Heart left ventricle (tissue), 16 donors: ENCODE measurements around the gene RNF26. TPM values are rescaled to one million over a fixed set of nuclear protein-coding genes. Genes with fewer than 3 reads are reported as not detected.
A peak's percentile ranks its signal among the peaks of the same experiment; 100 is the strongest.

ENCODE experiments used
- ATAC-seq, 4 donors: fragments of 200-7000 bp; cut with Tn5 transposase; one replicate each; pipeline ENCODE4 v1.9.1; 2020 to 2022; ENCODE audit warnings: moderate library complexity in 4 of 4, mild to moderate bottlenecking in 3 of 4, moderate number of reproducible peaks in 1 of 4
- DNase-seq, 5 donors: peaks; one replicate each; pipeline ENCODE4 v3.0.0-alpha.2; 2020
- H3K27ac ChIP-seq, 12 donors: fragments of 200-600 bp; sonication (generic) in 4 of 12; one replicate each; pipeline versions ENCODE4 v1.5.0 to v1.8.0; 2016 to 2022; ENCODE audit warnings: mild to moderate bottlenecking in 2 of 12
- H3K27me3 ChIP-seq, 9 donors: fragments of 200-600 bp; sonication (generic) in 2 of 9; one replicate each; pipeline versions ENCODE4 v1.5.1 to v1.8.0; 2016 to 2022; ENCODE audit warnings: mild to moderate bottlenecking in 3 of 9
- H3K36me3 ChIP-seq, 9 donors: fragments of 200-600 bp; sonication (generic) in 2 of 9; one replicate each; pipeline versions ENCODE4 v1.5.0 to v1.8.0; 2018 to 2022; ENCODE audit warnings: mild to moderate bottlenecking in 2 of 9
- H3K4me1 ChIP-seq, 12 donors: fragments of 200-600 bp; sonication (generic) in 4 of 12; one replicate each; pipeline versions ENCODE4 v1.5.0 to v1.8.0; 2016 to 2022; ENCODE audit warnings: mild to moderate bottlenecking in 3 of 12
- H3K4me3 ChIP-seq, 12 donors: fragments of 200-600 bp; sonication (generic) in 4 of 12; one replicate each; pipeline versions ENCODE4 v1.5.0 to v1.8.0; 2017 to 2022; ENCODE audit warnings: mild to moderate bottlenecking in 9 of 12, moderate library complexity in 4 of 12
- H3K9me3 ChIP-seq, 12 donors: fragments of 200-600 bp; sonication (generic) in 4 of 12; one replicate each; pipeline versions ENCODE4 v1.5.0 to v1.8.0; 2016 to 2022; ENCODE audit warnings: mild to moderate bottlenecking in 1 of 12
- POLR2A ChIP-seq, 2 donors: fragments of 450-650 bp; IDR thresholded peaks; one replicate each; pipeline ENCODE4 v1.6.1; 2017; ENCODE audit warnings: antibody characterized with exemption in 2 of 2, mild to moderate bottlenecking in 2 of 2, moderate library complexity in 2 of 2
- WGBS, 4 donors: extraction: QIAGEN DNeasy Blood & Tissue Kit in 2 of 4; methylation state at CpG; one replicate each; pipeline versions ENCODE4 v1.1.5 to v1.1.7; 2013 to 2018; 5-methylcytosine and 5-hydroxymethylcytosine counted together
- intact Hi-C, 10 donors: fragments of 100-400 bp; cut with DNase I; formaldehyde crosslinking; loops; one replicate each; pipeline versions ENCODE4 v1.11.1 to v1.14.2; 2022
- polyA plus RNA-seq, 2 donors: library from polyadenylated mRNA; stranded (reverse); fragments of 200-250 nt; gene quantifications; one replicate each; pipeline ENCODE4 v1.2.3, GENCODE V29; 2013
- total RNA-seq, 9 donors: library from RNA; depleted of rRNA in 2 of 9; stranded (reverse); fragments of >200 nt in 2 of 9; fragmentation: NEBNext Ultra II Directional in 3 of 9; extraction: Animal tissue kit (Norgen Biotek cat#: 25700) in 3 of 9; gene quantifications; one replicate each; pipeline versions ENCODE4 v1.1.0 to v1.2.4, GENCODE V29; 2016 to 2023
- TF ChIP-seq, protein P1 (sequence below), 12 donors: fragments of 200-600 bp; sonication (generic) in 4 of 12; IDR thresholded peaks; one replicate each; pipeline versions ENCODE4 v1.5.0 to v1.8.0; 2018 to 2022; ENCODE audit warnings: antibody characterized with exemption in 12 of 12, mild to moderate bottlenecking in 5 of 12
- donor health status: ischemic (EF 13 %, LVEDD 7.1; RV severe dilation, severe dysfunction).
- donor health status: healthy with polysubstance abuse.
- donor health status: DM: no; HTN: yes; CAD: no.
- donor health status: DM: no; HTN: no; CAD: no.
- donor health status: ischemic (EF 25% LVEDD 6.9; RV normal size, moderate dysfunction).
- donor health status: ischemic (EF 25% LVEDD 5.7; RV mildly dilated, moderate dysfunction).
- donor health status: healthy.
- donor health status: DM: yes; HTN: yes; CAD: no.
- donor health status: ischemic (EF 35%, LVEDD 5.7; RV mildly dilated, moderate dysfunction).
- donor health status: nonischemic (EF 11% LVEDD 7.7; RV severe dilation, severe dysfunction).
- donor health status: DM: yes; HTN: yes; CAD: no.
- donor health status: PGD.
- donor health status: ischemic (EF 29% LVEDD 5.4; RV normal size, mild dysfunction).
- donor health status: nonischemic (EF 23%, LVEDD 6.1; RV moderate dilation, normal function).

Gene RNF26
- total and polyA plus RNA-seq, 11 donors: 6.2 to 22.4 (median 11.8) TPM

DNA sequence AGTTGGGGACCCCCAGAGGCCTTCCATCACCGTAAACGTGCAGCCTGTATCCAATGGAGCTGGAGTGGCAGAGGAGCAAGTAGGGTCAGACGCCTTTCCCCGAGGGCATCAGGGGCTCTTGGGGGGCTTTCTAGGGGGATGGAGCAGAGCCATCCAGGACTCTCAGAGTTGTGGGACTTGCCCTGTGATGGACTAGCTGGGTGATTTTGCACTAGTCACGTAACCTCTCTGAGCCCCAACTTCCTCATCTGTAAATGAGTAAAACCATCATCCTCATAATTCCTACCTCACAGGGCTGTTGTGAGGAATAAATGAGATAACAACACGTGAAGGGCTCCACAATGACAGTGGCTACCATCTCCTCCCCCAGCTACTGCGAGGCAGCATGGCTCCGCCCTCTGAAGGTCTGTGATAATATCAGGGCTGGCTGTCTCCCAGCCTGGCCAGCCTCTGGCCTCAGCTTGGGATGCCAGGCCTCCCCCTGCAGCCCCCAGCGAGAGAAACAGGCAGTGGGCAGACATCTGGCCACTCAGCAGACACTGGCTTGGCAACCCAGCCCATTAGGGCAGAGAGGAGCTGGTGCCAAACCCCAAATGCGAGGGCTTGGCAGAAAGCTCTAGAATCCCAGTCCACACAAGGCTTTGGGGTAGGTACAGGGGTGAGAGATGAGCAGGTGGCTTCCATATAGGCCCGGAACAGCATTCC is 40.5 kb downstream of the RNF26 start:
- ATAC-seq (peak in 3 of 4 donors; percentile 4 to 33 (median 15)), DNase-seq (peak in 2 of 5 donors; percentile 66 to 68)
- whole genome bisulfite sequencing, 4 donors: 26 to 30% (median 29%) methylated on average over 9 to 11 of the region's 11 CpGs
- Histone ChIP-seq H3K4me1 (peaks cover 0 to 84% (median 55%) of the 10 kb centered on the region in 12 donors), H3K27me3 (no peaks in the 10 kb centered on the region), H3K9me3 (no peaks in the 10 kb centered on the region), H3K4me3 (no peak overlapping the region), H3K36me3 (no peaks in the 10 kb centered on the region), H3K27ac (peak overlapping the region; percentile 11 to 100 (median 93))
- TF ChIP-seq POLR2A (IDR thresholded peaks at IDR 0.05): no peak
- TF ChIP-seq, protein P1, sequence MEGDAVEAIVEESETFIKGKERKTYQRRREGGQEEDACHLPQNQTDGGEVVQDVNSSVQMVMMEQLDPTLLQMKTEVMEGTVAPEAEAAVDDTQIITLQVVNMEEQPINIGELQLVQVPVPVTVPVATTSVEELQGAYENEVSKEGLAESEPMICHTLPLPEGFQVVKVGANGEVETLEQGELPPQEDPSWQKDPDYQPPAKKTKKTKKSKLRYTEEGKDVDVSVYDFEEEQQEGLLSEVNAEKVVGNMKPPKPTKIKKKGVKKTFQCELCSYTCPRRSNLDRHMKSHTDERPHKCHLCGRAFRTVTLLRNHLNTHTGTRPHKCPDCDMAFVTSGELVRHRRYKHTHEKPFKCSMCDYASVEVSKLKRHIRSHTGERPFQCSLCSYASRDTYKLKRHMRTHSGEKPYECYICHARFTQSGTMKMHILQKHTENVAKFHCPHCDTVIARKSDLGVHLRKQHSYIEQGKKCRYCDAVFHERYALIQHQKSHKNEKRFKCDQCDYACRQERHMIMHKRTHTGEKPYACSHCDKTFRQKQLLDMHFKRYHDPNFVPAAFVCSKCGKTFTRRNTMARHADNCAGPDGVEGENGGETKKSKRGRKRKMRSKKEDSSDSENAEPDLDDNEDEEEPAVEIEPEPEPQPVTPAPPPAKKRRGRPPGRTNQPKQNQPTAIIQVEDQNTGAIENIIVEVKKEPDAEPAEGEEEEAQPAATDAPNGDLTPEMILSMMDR (IDR thresholded peaks at IDR 0.05): no peak
- intact Hi-C loops: loop anchor here in 7 of 10 donors (1.0 to 5.0 kb wide), 5 partner anchors 18 to 170 kb away; partner anchors contain the start of gene C1QTNF5 (in 3 of the 7)

DNA sequence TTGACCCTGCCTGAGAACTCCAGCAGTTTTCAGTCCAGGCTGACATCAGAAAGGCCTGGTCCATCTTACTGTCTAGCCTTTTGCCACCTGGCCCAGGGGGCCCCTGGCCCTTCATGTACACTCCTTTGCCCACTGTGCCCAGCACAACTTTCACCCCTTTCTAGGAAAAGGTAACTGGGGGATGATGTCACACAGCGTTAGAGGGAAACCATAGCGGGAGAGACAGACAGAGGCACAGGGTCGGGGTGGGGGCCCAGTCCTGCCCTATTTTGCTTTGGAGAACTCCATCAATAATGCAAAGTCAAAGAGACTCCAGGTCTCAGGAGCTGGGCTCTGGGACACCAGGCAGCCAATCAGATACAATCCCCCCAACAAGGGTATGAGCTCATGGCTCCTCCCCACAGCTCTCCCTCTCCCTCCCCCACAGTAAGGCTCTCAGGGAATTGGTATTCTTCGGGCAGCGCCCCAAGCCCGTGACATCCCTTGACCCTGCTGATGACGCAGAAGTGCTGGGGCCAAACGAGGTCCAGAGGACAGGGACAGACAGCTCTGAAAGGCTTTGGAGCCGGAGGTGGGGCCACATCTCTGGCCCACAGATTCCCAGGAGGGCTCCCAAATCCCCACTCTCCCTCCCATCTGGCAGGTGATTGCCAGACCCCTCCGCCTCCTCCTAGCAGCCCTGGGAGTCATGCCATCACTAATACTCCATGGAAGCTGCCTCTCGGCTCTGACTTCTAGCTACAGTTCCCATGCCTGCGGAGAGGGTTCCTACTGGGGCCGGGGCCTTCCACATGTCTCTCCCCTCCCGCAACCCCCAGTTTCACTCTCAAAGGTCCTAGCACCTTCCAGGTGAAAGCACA is 41.2 kb downstream of the RNF26 start:
- H3K4me3 ChIP-seq: peak overlapping the region in 10 of 12 donors; percentile 7 to 79 (median 58)
- TF ChIP-seq, protein P1 (IDR thresholded peaks at IDR 0.05): no peak
- TF ChIP-seq POLR2A (IDR thresholded peaks at IDR 0.05): no peak
- ATAC-seq: peak; percentile 68 to 76 (median 72)
- H3K4me1 ChIP-seq: peaks cover 0 to 82% (median 54%) of the 10 kb centered on the region in 12 donors
- no peaks in the 10 kb centered on the region for H3K9me3 ChIP-seq
- peaks cover 0 to under 1% (median 0%) of the 10 kb centered on the region in 9 donors for H3K27me3 ChIP-seq
- intact Hi-C loops: loop anchor here in 5 of 10 donors (2.0 to 5.0 kb wide), 3 partner anchors 19 to 171 kb away; partner anchors contain the start of gene C1QTNF5 (in 1 of the 5)
- DNase-seq: peak; percentile 84 to 93 (median 87)
- WGBS, 4 donors: 23 to 43% (median 35%) methylated on average over 12 to 14 of the region's 14 CpGs
- H3K36me3 ChIP-seq: no peaks in the 10 kb centered on the region
- peak overlapping the region; percentile 59 to 100 (median 93) for H3K27ac ChIP-seq

GRCh38 chr11:119376197-119376847 is 42.0 kb downstream of the RNF26 start:
- Histone ChIP-seq H3K4me1 (peaks cover 0 to 82% (median 51%) of the 10 kb centered on the region in 12 donors), H3K27me3 (peaks cover 0 to 7% (median 0%) of the 10 kb centered on the region in 9 donors), H3K4me3 (peak overlapping the region in 10 of 12 donors; percentile 7 to 79 (median 58)), H3K9me3 (no peaks in the 10 kb centered on the region), H3K27ac (peak overlapping the region; percentile 59 to 100 (median 93)), H3K36me3 (no peaks in the 10 kb centered on the region)
- intact Hi-C loops: loop anchor here in 1 of 10 donors (5.0 kb wide), 1 partner anchor 34 kb away; the partner anchor contains the start of gene C1QTNF5
- TF ChIP-seq, protein P1 (IDR thresholded peaks at IDR 0.05): no peak
- no peak for TF ChIP-seq POLR2A (IDR thresholded peaks at IDR 0.05)
- 38 to 50% (median 43%) methylated on average over 5 to 11 of the region's 11 CpGs for WGBS, 4 donors
- DNase-seq: peak in 3 of 5 donors; percentile 28 to 77 (median 66)
- peak; percentile 5 to 28 (median 22) for ATAC-seq
